Type B pancreatic cell (in vitro differentiated cells): Measurements from ENCODE around the gene EEFSEC. TPM values are rescaled to one million over a fixed set of nuclear protein-coding genes. Genes with fewer than 3 reads are reported as not detected.

Source experiments
- DNase-seq: peaks from one replicate; pipeline ENCODE4 v3.0.0; 2021; ENCODE audit warnings: mixed read lengths; ENCODE audit not compliant: unreplicated experiment; ENCODE audit errors: extremely low spot score
- H3K27ac Mint-ChIP-seq: 2 replicates; pipeline ENCODE4 v1.8.0; 2021; ENCODE audit warnings: mild to moderate bottlenecking, mixed read lengths
- H3K27me3 Mint-ChIP-seq: 2 replicates; pipeline ENCODE4 v1.8.0; 2021; ENCODE audit warnings: mixed read lengths
- H3K36me3 Mint-ChIP-seq: 2 replicates; pipeline ENCODE4 v1.8.0; 2021; ENCODE audit warnings: mixed read lengths
- H3K4me1 Mint-ChIP-seq: one replicate; pipeline ENCODE4 v1.8.0; 2021; ENCODE audit warnings: mixed read lengths; ENCODE audit not compliant: unreplicated experiment
- H3K4me3 Mint-ChIP-seq: 2 replicates; pipeline ENCODE4 v1.8.0; 2021; ENCODE audit warnings: mild to moderate bottlenecking, mixed read lengths
- H3K9me3 Mint-ChIP-seq: 2 replicates; pipeline ENCODE4 v1.8.0; 2021; ENCODE audit warnings: mixed read lengths
- CTCF ChIP-seq: fragments of 200-600 bp; sonication (generic); conservative IDR thresholded peaks from 2 replicates; pipeline ENCODE4 v1.5.0; 2021; ENCODE audit warnings: antibody characterized with exemption, mild to moderate bottlenecking
- total RNA-seq: library from RNA; stranded (reverse); gene quantifications from 2 replicates; pipeline ENCODE4 v1.2.1, GENCODE V29; 2021; ENCODE audit warnings: low replicate concordance

EEFSEC gene
- total RNA-seq, 1 donor from 2014 or later, result 16.6 TPM

- no peak for TF ChIP-seq CTCF
Observed at GRCh38 chr3:128247666-128248409, 94.6 kb downstream of the EEFSEC start.

GRCh38 chr3:128252083-128252482, 98.8 kb downstream of the EEFSEC start:
- peaks cover 5% of the 10 kb centered on the region for H3K9me3 Mint-ChIP-seq
- H3K27ac Mint-ChIP-seq, result no peak overlapping the region
- H3K4me1 Mint-ChIP-seq, result peaks cover 38% of the 10 kb centered on the region

More at GRCh38 chr3:128247666-128248409, 94.6 kb downstream of the EEFSEC start:
- no peak for DNase-seq
- no peak overlapping the region for H3K4me3 Mint-ChIP-seq
- peaks cover 5% of the 10 kb centered on the region for H3K9me3 Mint-ChIP-seq
- peaks cover 17% of the 10 kb centered on the region for H3K36me3 Mint-ChIP-seq
- H3K27ac Mint-ChIP-seq, result no peak overlapping the region
- no peaks in the 10 kb centered on the region for H3K27me3 Mint-ChIP-seq
- peaks cover 27% of the 10 kb centered on the region for H3K4me1 Mint-ChIP-seq

GRCh38 chr3:128253150-128253549, 99.9 kb downstream of the EEFSEC start:
- Mint-ChIP-seq H3K27ac (no peak overlapping the region), H3K36me3 (peaks cover 16% of the 10 kb centered on the region), H3K4me1 (peaks cover 29% of the 10 kb centered on the region), H3K27me3 (no peaks in the 10 kb centered on the region), H3K9me3 (peaks cover 5% of the 10 kb centered on the region), H3K4me3 (no peak overlapping the region)
- no peak for DNase-seq
- TF ChIP-seq CTCF, result no peak

More at GRCh38 chr3:128252083-128252482, 98.8 kb downstream of the EEFSEC start:
- TF ChIP-seq CTCF, result no peak
- no peak overlapping the region for H3K4me3 Mint-ChIP-seq
- no peaks in the 10 kb centered on the region for H3K27me3 Mint-ChIP-seq
- no peak for DNase-seq
- peaks cover 16% of the 10 kb centered on the region for H3K36me3 Mint-ChIP-seq

GRCh38 chr3:128254066-128254590, 100.8 kb downstream of the EEFSEC start:
- DNase-seq, result no peak
- Mint-ChIP-seq H3K27ac (peak overlapping the region; percentile 33), H3K27me3 (no peaks in the 10 kb centered on the region), H3K4me3 (no peak overlapping the region), H3K4me1 (peaks cover 28% of the 10 kb centered on the region), H3K9me3 (peaks cover 5% of the 10 kb centered on the region), H3K36me3 (peaks cover 16% of the 10 kb centered on the region)
- no peak for TF ChIP-seq CTCF

GRCh38 chr3:128254967-128255366, 101.7 kb downstream of the EEFSEC start:
- H3K27ac Mint-ChIP-seq, result peak overlapping the region; percentile 33
- peaks cover 5% of the 10 kb centered on the region for H3K9me3 Mint-ChIP-seq
- H3K4me3 Mint-ChIP-seq, result no peak overlapping the region
- H3K27me3 Mint-ChIP-seq, result no peaks in the 10 kb centered on the region
- peaks cover 28% of the 10 kb centered on the region for H3K4me1 Mint-ChIP-seq
- peaks cover 17% of the 10 kb centered on the region for H3K36me3 Mint-ChIP-seq
- no peak for TF ChIP-seq CTCF
- DNase-seq, result no peak
